IMR-90 (cell line): Measurements from ENCODE around the gene LFNG. TPM values are rescaled to one million over a fixed set of nuclear protein-coding genes. Genes with fewer than 3 reads are reported as not detected.

Experiments
- ATAC-seq: fragments of 200-7000 bp; cut with Tn5 transposase; 2 replicates; pipeline ENCODE4 v1.9.1; 2020; ENCODE audit warnings: low read depth, mild to moderate bottlenecking, moderate library complexity
- BruUV-seq: library from RNA; stranded (reverse); fragments of 400-500 nt; replicated peaks from 2 replicates; lab custom pipeline; 2021; lab: Mats Ljungman, UMichigan
- CTCF ChIA-PET: fragments of 300-600 bp; formaldehyde crosslinking; extraction: SDS; loops from one replicate; lab custom pipeline; 2021; ENCODE audit warnings: antibody characterized with exemption; lab: Yijun Ruan, JAX
- POLR2A ChIA-PET: fragments of 300-600 bp; sonication (Branson Sonifier 250); formaldehyde crosslinking; loops from one replicate; lab custom pipeline; 2022; ENCODE audit warnings: antibody characterized with exemption; ENCODE audit not compliant: unreplicated experiment; lab: Charles Lee
- DNase-seq: peaks from one replicate; pipeline ENCODE4 v3.0.0; 2013
- H2AFZ ChIP-seq: replicated peaks from 2 replicates; pipeline ENCODE3; 2013; ENCODE audit warnings: low read length, mild to moderate bottlenecking; ENCODE audit not compliant: poor library complexity
- H2AK5ac ChIP-seq: 2 replicates; pipeline ENCODE4 v1.6.1; 2013; ENCODE audit warnings: low read depth, low read length, inconsistent platforms
- H2AK9ac ChIP-seq: replicated peaks from 2 replicates; pipeline ENCODE3; 2013; ENCODE audit warnings: mild to moderate bottlenecking, low read depth, low read length, moderate library complexity; ENCODE audit not compliant: poor library complexity
- H2BK120ac ChIP-seq: 2 replicates; pipeline ENCODE4 v1.6.1; 2013; ENCODE audit warnings: low read depth, low read length, inconsistent platforms
- H2BK15ac ChIP-seq: 3 replicates; pipeline ENCODE4 v1.6.1; 2013; ENCODE audit warnings: low read depth, low read length, inconsistent platforms
- H2BK20ac ChIP-seq: 2 replicates; pipeline ENCODE4 v1.6.1; 2013; ENCODE audit warnings: low read depth, mild to moderate bottlenecking, inconsistent platforms, low read length, moderate library complexity
- H2BK5ac ChIP-seq: 2 replicates; pipeline ENCODE4 v1.6.1; 2013; ENCODE audit warnings: mild to moderate bottlenecking, low read depth, low read length, inconsistent platforms; ENCODE audit not compliant: poor library complexity, severe bottlenecking
- H3K14ac ChIP-seq: replicated peaks from 2 replicates; pipeline ENCODE4 v1.6.1; 2013; ENCODE audit warnings: low read depth, low read length, inconsistent platforms
- H3K18ac ChIP-seq: 2 replicates; pipeline ENCODE4 v1.6.1; 2013; ENCODE audit warnings: low read depth, low read length, control low read depth
- H3K23ac ChIP-seq: 2 replicates; pipeline ENCODE4 v1.6.1; 2013; ENCODE audit warnings: low read depth, low read length, inconsistent platforms
- H3K27ac ChIP-seq: 2 replicates; pipeline ENCODE4 v1.5.1; 2013; ENCODE audit warnings: mild to moderate bottlenecking, control low read depth, low read length; ENCODE audit not compliant: insufficient read depth
- H3K27me3 ChIP-seq: 2 replicates; pipeline ENCODE4 v1.6.1; 2013; ENCODE audit warnings: low read length; ENCODE audit not compliant: control insufficient read depth, insufficient read depth
- H3K36me3 ChIP-seq: 2 replicates; pipeline ENCODE4 v1.6.1; 2013; ENCODE audit warnings: low read length, mixed read lengths; ENCODE audit not compliant: control insufficient read depth, insufficient read depth
- H3K4ac ChIP-seq: 2 replicates; pipeline ENCODE4 v1.6.1; 2013; ENCODE audit warnings: low read depth, low read length, inconsistent platforms
- H3K4me1 ChIP-seq: 2 replicates; pipeline ENCODE4 v1.6.1; 2013; ENCODE audit warnings: low read length, mixed read lengths; ENCODE audit not compliant: control insufficient read depth, insufficient read depth
- H3K4me2 ChIP-seq: 2 replicates; pipeline ENCODE4 v1.6.1; 2013; ENCODE audit warnings: low read depth, mild to moderate bottlenecking, control low read depth, low read length, moderate library complexity
- H3K4me3 ChIP-seq: 2 replicates; pipeline ENCODE4 v1.5.1; 2013; ENCODE audit warnings: low read depth, mild to moderate bottlenecking, control low read depth, low read length, moderate library complexity; ENCODE audit not compliant: insufficient read depth
- H3K56ac ChIP-seq: 2 replicates; pipeline ENCODE4 v1.6.1; 2013; ENCODE audit warnings: low read length, inconsistent platforms; ENCODE audit not compliant: insufficient read depth; ENCODE audit errors: extremely low read depth
- H3K79me1 ChIP-seq, 2 experiments: 2 replicates each; pipeline ENCODE4 v1.6.1; 2013; ENCODE audit warnings: low read length in 2 of 2, inconsistent platforms in 1 of 2, low read depth in 1 of 2
- H3K9ac ChIP-seq: 2 replicates; pipeline ENCODE4 v1.6.1; 2013; ENCODE audit warnings: low read depth, low read length, control low read depth
- H3K9me1 ChIP-seq: 2 replicates; pipeline ENCODE4 v1.6.1; 2013; ENCODE audit warnings: low read length, inconsistent platforms; ENCODE audit not compliant: insufficient read depth
- H3K9me3 ChIP-seq: 2 replicates; pipeline ENCODE4 v1.6.1; 2013; ENCODE audit warnings: low read length; ENCODE audit not compliant: control insufficient read depth, insufficient read depth
- H4K20me1 ChIP-seq: 2 replicates; pipeline ENCODE4 v1.6.1; 2013; ENCODE audit warnings: low read length, inconsistent platforms; ENCODE audit not compliant: insufficient read depth
- H4K5ac ChIP-seq: 2 replicates; pipeline ENCODE4 v1.6.1; 2013; ENCODE audit warnings: mild to moderate bottlenecking, low read depth, low read length, control low read depth
- H4K8ac ChIP-seq, 2 experiments: 2 replicates each; pipeline ENCODE4 v1.6.1; 2013; ENCODE audit warnings: low read depth in 2 of 2, low read length in 2 of 2, control low read depth in 1 of 2, inconsistent platforms in 1 of 2
- H4K91ac ChIP-seq: 2 replicates; pipeline ENCODE4 v1.6.1; 2013; ENCODE audit warnings: low read depth, low read length, inconsistent platforms; ENCODE audit not compliant: insufficient read depth
- BHLHE40 ChIP-seq: fragments of 150-350 bp; IDR thresholded peaks from 2 replicates; pipeline ENCODE4 v1.6.1; 2016; ENCODE audit warnings: mild to moderate bottlenecking, low read depth, low read length
- CEBPB ChIP-seq: IDR thresholded peaks from 2 replicates; pipeline ENCODE4 v1.6.1; 2012; ENCODE audit warnings: low read depth, low read length, improper control_type of control experiment
- CHD1 ChIP-seq: IDR thresholded peaks from 2 replicates; pipeline ENCODE4 v1.6.1; 2012; ENCODE audit warnings: low read depth, low read length, improper control_type of control experiment
- FOS ChIP-seq: fragments of 150-350 bp; IDR thresholded peaks from 2 replicates; pipeline ENCODE4 v1.6.1; 2016; ENCODE audit warnings: low read depth, low read length
- MAFK ChIP-seq: IDR thresholded peaks from 2 replicates; pipeline ENCODE4 v1.6.1; 2012; ENCODE audit warnings: low read depth, low read length, improper control_type of control experiment
- MAZ ChIP-seq: IDR thresholded peaks from 2 replicates; pipeline ENCODE4 v1.6.1; 2012; ENCODE audit warnings: low read depth, mild to moderate bottlenecking, low read length, improper control_type of control experiment, moderate library complexity, borderline replicate concordance
- MXI1 ChIP-seq: IDR thresholded peaks from 2 replicates; pipeline ENCODE4 v1.6.1; 2012; ENCODE audit warnings: low read depth, mild to moderate bottlenecking, low read length, moderate library complexity, borderline replicate concordance
- NFE2L2 ChIP-seq: fragments of 150-350 bp; IDR thresholded peaks from 2 replicates; pipeline ENCODE4 v1.6.1; 2016; ENCODE audit warnings: low read depth, mild to moderate bottlenecking, low read length
- RAD21 ChIP-seq: IDR thresholded peaks from 2 replicates; pipeline ENCODE4 v1.6.1; 2012; ENCODE audit warnings: low read length, improper control_type of control experiment
- RCOR1 ChIP-seq: IDR thresholded peaks from 2 replicates; pipeline ENCODE4 v1.6.1; 2012; ENCODE audit warnings: mild to moderate bottlenecking, low read length, improper control_type of control experiment; ENCODE audit not compliant: insufficient replicate concordance
- WGBS, 2 experiments: methylation state at CpG; one replicate each; pipeline versions ENCODE4 v1.1.5 to v1.1.7; 2013; ENCODE audit warnings: missing lambda C conversion rate in 2 of 2; ENCODE audit not compliant: insufficient read length in 1 of 2; ENCODE audit errors: extremely low coverage in 2 of 2; 5-methylcytosine and 5-hydroxymethylcytosine counted together
- dilution Hi-C: fragments of 300-500 bp; cut with HindIII; formaldehyde crosslinking; loops from one replicate; pipeline ENCODE4 v1.14.3; 2018; ENCODE audit warnings: low sequenced_read_pairs; ENCODE audit not compliant: unreplicated experiment
- in situ Hi-C: fragments of 300-500 bp; cut with MboI; formaldehyde crosslinking; loops from 3 replicates; pipeline ENCODE4 v1.14.3; 2019; ENCODE audit warnings: low sequenced_read_pairs, inconsistent platforms, mixed read lengths
- intact Hi-C: fragments of 100-400 bp; cut with micrococcal nuclease; formaldehyde crosslinking; loops from 2 replicates; pipeline ENCODE4 v1.10.0; 2022
- polyA plus RNA-seq, 3 experiments: library from polyadenylated mRNA; depleted of rRNA; stranded (reverse); fragments of >200 nt; gene quantifications; 2 replicates each; pipeline ENCODE4 v1.2.3, GENCODE V29; 2012; ENCODE audit warnings: low replicate concordance in 1 of 3
- total RNA-seq: library from RNA; depleted of rRNA; stranded (reverse); fragments of >200 nt; gene quantifications from 2 replicates; pipeline ENCODE4 v1.2.3, GENCODE V29; 2012
- TF ChIP-seq, protein P1 (sequence below): fragments of 150-350 bp; IDR thresholded peaks from 2 replicates; pipeline ENCODE4 v1.6.1; 2016; ENCODE audit warnings: low read depth, mild to moderate bottlenecking, low read length, moderate library complexity, borderline replicate concordance
- TF ChIP-seq, protein P2 (sequence below): fragments of 150-350 bp; IDR thresholded peaks from 2 replicates; pipeline ENCODE4 v1.6.1; 2017; ENCODE audit warnings: mild to moderate bottlenecking, antibody characterized with exemption, low read length, low read depth

LFNG gene
- total and polyA plus RNA-seq, 2 of the 4 experiments (the other 2 are of a cell fraction), result 1.8 to 5.1 TPM

DNA sequence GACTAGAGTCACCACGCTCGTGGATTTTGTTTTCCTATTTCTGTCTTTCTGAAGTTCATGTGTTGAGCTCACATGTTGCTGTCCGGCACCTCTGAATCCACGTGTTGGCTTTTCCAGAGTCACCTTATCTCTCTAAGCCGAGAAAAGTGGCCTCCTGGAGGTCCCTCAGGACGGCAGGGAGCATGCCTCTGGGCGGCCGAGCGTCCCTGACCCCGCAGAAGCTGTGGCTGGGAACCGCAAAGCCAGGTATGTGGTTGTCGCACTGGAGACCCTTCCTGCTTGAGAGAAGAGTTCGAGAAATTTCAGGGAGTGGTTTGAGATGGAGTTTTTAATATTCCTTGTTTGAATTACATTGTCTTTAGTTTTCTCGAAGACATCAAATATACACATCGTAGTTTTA lies 51.8 kb downstream of the LFNG start:
- H2BK120ac ChIP-seq, result no peak overlapping the region
- H3K14ac ChIP-seq, result no peak overlapping the region
- WGBS, 2 experiments, result 100% methylated on average over 9 of the region's 15 CpGs; no CpG with 5 or more reads in 1 of the 2 experiments
- no peaks in the 10 kb centered on the region for H3K9me3 ChIP-seq
- intact Hi-C loops (no loop called here), in situ Hi-C loops (no loop called here), dilution Hi-C loops (no loop called here)
- POLR2A ChIA-PET, result no interaction called here
- no peak overlapping the region for H2BK15ac ChIP-seq
- no peak overlapping the region for H4K8ac ChIP-seq
- CTCF ChIA-PET, result interaction anchor here (1.2 kb wide), 1 partner anchor 91 kb away, joined by 4 read pairs; no protein-coding TSS in a partner anchor
- H3K9ac ChIP-seq, result no peak overlapping the region
- no peak overlapping the region for H3K4me2 ChIP-seq
- H2AFZ ChIP-seq, result no peak overlapping the region
- peaks cover 5% of the 10 kb centered on the region for H3K4me1 ChIP-seq
- H3K18ac ChIP-seq, result no peak overlapping the region
- no peak overlapping the region for H4K5ac ChIP-seq
- no peak overlapping the region for H4K91ac ChIP-seq
- H3K4ac ChIP-seq, result no peak overlapping the region
- H3K27ac ChIP-seq, result no peak overlapping the region
- H3K56ac ChIP-seq, result no peak overlapping the region
- no peak overlapping the region for H2BK5ac ChIP-seq
- DNase-seq (no peak), ATAC-seq (no peak)
- H4K20me1 ChIP-seq, result no peaks in the 10 kb centered on the region
- H3K27me3 ChIP-seq, result no peaks in the 10 kb centered on the region
- BruUV-seq, result no TSS peak
- TF ChIP-seq BHLHE40, result no peak
- no peak for TF ChIP-seq MAFK
- no peak for TF ChIP-seq NFE2L2
- no peak for TF ChIP-seq RAD21
- no peak for TF ChIP-seq CEBPB
- TF ChIP-seq, protein P1, sequence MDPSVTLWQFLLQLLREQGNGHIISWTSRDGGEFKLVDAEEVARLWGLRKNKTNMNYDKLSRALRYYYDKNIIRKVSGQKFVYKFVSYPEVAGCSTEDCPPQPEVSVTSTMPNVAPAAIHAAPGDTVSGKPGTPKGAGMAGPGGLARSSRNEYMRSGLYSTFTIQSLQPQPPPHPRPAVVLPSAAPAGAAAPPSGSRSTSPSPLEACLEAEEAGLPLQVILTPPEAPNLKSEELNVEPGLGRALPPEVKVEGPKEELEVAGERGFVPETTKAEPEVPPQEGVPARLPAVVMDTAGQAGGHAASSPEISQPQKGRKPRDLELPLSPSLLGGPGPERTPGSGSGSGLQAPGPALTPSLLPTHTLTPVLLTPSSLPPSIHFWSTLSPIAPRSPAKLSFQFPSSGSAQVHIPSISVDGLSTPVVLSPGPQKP, result no peak
- no peak for TF ChIP-seq RCOR1
- no peak for TF ChIP-seq CHD1
- no peak for TF ChIP-seq FOS
- TF ChIP-seq, protein P2, sequence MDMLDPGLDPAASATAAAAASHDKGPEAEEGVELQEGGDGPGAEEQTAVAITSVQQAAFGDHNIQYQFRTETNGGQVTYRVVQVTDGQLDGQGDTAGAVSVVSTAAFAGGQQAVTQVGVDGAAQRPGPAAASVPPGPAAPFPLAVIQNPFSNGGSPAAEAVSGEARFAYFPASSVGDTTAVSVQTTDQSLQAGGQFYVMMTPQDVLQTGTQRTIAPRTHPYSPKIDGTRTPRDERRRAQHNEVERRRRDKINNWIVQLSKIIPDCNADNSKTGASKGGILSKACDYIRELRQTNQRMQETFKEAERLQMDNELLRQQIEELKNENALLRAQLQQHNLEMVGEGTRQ, result no peak
- TF ChIP-seq MAZ, result no peak
- no peak for TF ChIP-seq MXI1
- H2AK5ac ChIP-seq, result no peak overlapping the region
- no peak overlapping the region for H2BK20ac ChIP-seq
- H2AK9ac ChIP-seq, result no peak overlapping the region
- no peak overlapping the region for H3K23ac ChIP-seq
- peaks cover 0 to 3% of the 10 kb centered on the region in 2 experiments; a peak in 1 of 4 replicates for H3K79me1 ChIP-seq
- H3K9me1 ChIP-seq, result peaks cover 6% of the 10 kb centered on the region; the same call in 1 of the 2 replicates
- H3K36me3 ChIP-seq, result peaks cover 16% of the 10 kb centered on the region
- H3K4me3 ChIP-seq, result no peak overlapping the region
